ENCODE results near the gene CACNA1A.

The CACNA1A gene

DNA sequence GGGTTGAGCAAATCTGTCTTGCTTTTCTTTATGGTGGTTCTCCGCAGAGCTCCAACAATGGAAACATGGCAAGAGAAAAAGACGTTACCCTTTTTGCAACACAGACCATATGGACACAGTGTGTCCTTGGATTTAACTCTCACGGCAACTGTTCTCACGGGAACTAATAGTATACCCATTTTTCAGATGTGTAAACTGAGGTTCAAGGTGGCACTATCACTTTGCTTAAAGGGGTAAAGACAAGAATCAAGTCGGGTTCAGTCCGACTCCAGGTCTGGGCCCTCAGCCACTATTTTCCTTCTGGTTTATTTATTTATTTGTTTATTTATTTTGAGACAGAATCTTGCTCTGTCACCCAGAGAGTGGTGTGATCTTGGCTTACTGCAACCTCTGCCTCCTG, 176.0 kb downstream of the CACNA1A start:
- Histone ChIP-seq H3K4me3 (replicated peaks; ENCODE audit: insufficient read depth, low read length) (no peak overlapping the region), H3K27ac (replicated peaks) (no peak overlapping the region)
- no peak for TF ChIP-seq REST (IDR thresholded peaks at IDR 0.05; ENCODE audit: insufficient replicate concordance, low read depth)
- no peak for TF ChIP-seq SPI1 (IDR thresholded peaks at IDR 0.05; ENCODE audit: borderline replicate concordance, low read depth)
- TF ChIP-seq GABPA (IDR thresholded peaks at IDR 0.05; ENCODE audit: low read depth), result no peak
- TF ChIP-seq POLR2AphosphoS5 (IDR thresholded peaks at IDR 0.05; ENCODE audit: low read depth), result no peak
- TF ChIP-seq, protein P1, sequence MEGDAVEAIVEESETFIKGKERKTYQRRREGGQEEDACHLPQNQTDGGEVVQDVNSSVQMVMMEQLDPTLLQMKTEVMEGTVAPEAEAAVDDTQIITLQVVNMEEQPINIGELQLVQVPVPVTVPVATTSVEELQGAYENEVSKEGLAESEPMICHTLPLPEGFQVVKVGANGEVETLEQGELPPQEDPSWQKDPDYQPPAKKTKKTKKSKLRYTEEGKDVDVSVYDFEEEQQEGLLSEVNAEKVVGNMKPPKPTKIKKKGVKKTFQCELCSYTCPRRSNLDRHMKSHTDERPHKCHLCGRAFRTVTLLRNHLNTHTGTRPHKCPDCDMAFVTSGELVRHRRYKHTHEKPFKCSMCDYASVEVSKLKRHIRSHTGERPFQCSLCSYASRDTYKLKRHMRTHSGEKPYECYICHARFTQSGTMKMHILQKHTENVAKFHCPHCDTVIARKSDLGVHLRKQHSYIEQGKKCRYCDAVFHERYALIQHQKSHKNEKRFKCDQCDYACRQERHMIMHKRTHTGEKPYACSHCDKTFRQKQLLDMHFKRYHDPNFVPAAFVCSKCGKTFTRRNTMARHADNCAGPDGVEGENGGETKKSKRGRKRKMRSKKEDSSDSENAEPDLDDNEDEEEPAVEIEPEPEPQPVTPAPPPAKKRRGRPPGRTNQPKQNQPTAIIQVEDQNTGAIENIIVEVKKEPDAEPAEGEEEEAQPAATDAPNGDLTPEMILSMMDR (IDR thresholded peaks at IDR 0.05; ENCODE audit: insufficient read depth, low read length), result no peak

DNA sequence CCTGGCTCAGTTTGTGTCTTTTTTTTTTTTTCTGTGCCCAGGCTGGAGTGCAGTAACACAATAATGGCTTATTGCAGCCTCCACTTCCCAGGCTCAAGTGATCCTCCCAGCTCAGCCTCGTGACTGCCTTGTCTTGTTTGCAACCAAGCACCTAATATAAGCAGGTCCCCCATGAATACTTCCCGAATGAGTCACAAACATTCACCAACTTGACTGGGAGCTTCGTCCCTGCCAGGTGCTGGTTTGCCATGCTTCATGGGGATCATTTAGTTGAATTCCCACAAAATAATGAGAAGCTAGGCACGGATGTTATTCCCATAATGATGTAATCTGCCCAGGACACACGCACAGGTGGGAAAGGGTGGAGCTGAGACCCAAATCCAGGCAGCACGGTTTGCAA, 176.5 kb downstream of the CACNA1A start:
- H3K4me3 ChIP-seq (replicated peaks; ENCODE audit: insufficient read depth, low read length), result no peak overlapping the region
- TF ChIP-seq, protein P1 (IDR thresholded peaks at IDR 0.05; ENCODE audit: insufficient read depth, low read length), result no peak
- TF ChIP-seq GABPA (IDR thresholded peaks at IDR 0.05; ENCODE audit: low read depth), result no peak
- TF ChIP-seq SPI1 (IDR thresholded peaks at IDR 0.05; ENCODE audit: borderline replicate concordance, low read depth), result no peak
- no peak for TF ChIP-seq REST (IDR thresholded peaks at IDR 0.05; ENCODE audit: insufficient replicate concordance, low read depth)
- TF ChIP-seq POLR2AphosphoS5 (IDR thresholded peaks at IDR 0.05; ENCODE audit: low read depth), result no peak
- H3K27me3 ChIP-seq (ENCODE audit: insufficient read depth, poor library complexity, severe bottlenecking), result no peaks in the 10 kb centered on the region
- H3K27ac ChIP-seq (replicated peaks), result no peak overlapping the region
- no peak for DNase-seq (ENCODE audit: low read depth in 1 of 2, low spot score in 1 of 2)

More for the DNA sequence above, 176.0 kb downstream of the CACNA1A start:
- no peak for DNase-seq (ENCODE audit: low read depth in 1 of 2, low spot score in 1 of 2)
- no peaks in the 10 kb centered on the region for H3K27me3 ChIP-seq (ENCODE audit: insufficient read depth, poor library complexity, severe bottlenecking)

DNA sequence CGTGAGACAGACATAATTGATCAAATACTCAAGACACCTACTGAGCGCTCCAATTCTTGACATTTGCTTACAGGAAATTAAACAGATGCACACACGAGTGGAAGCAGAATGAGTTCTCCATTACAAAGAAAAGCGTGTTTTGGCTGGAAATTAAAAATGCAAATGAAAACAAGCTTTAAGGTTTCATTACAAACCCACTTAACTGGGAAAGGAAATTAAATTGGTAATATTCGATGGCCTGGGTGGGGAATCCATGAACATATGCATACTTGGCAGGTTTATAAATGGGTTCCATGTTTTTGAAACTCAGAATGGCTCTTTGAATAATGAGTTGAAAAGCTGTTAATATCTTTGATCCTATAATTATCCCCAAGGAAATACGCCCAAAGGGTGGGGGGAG, 178.0 kb downstream of the CACNA1A start:
- no peak for DNase-seq (ENCODE audit: low read depth in 1 of 2, low spot score in 1 of 2)
- no peak overlapping the region for H3K27ac ChIP-seq (replicated peaks)
- no peaks in the 10 kb centered on the region for H3K27me3 ChIP-seq (ENCODE audit: insufficient read depth, poor library complexity, severe bottlenecking)
- no peak overlapping the region for H3K4me3 ChIP-seq (replicated peaks; ENCODE audit: insufficient read depth, low read length)
- TF ChIP-seq SPI1 (IDR thresholded peaks at IDR 0.05; ENCODE audit: borderline replicate concordance, low read depth), result no peak
- TF ChIP-seq GABPA (IDR thresholded peaks at IDR 0.05; ENCODE audit: low read depth), result no peak
- TF ChIP-seq, protein P1 (IDR thresholded peaks at IDR 0.05; ENCODE audit: insufficient read depth, low read length), result no peak
- TF ChIP-seq POLR2AphosphoS5 (IDR thresholded peaks at IDR 0.05; ENCODE audit: low read depth), result no peak
- TF ChIP-seq REST (IDR thresholded peaks at IDR 0.05; ENCODE audit: insufficient replicate concordance, low read depth), result no peak
